Right lobe of liver (tissue), 6 donors: ENCODE measurements around the gene PACRG. TPM values are rescaled to one million over a fixed set of nuclear protein-coding genes. Genes with fewer than 3 reads are reported as not detected.

Experiments used
- ATAC-seq, 4 donors: fragments of 200-7000 bp; cut with Tn5 transposase; one replicate each; pipeline ENCODE4 v1.9.1; 2020; ENCODE audit warnings: mild to moderate bottlenecking in 4 of 4, moderate library complexity in 4 of 4
- DNase-seq, 3 donors: peaks; one replicate each; pipeline ENCODE4 v3.0.0-alpha.2; 2020
- H3K27ac ChIP-seq, 3 donors: fragments of 200-600 bp; one replicate each; pipeline ENCODE4 v1.8.0; 2022
- H3K27me3 ChIP-seq, 2 donors: fragments of 200-600 bp; one replicate each; pipeline ENCODE4 v1.8.0; 2022
- H3K36me3 ChIP-seq, 4 donors: fragments of 200-600 bp; sonication (generic) in 1 of 4; one replicate each; pipeline versions ENCODE4 v1.5.1 to v1.8.0; 2017 to 2022; ENCODE audit warnings: control low read depth in 1 of 4
- H3K4me1 ChIP-seq, 4 donors: fragments of 200-600 bp; sonication (generic) in 1 of 4; one replicate each; pipeline versions ENCODE4 v1.5.1 to v1.8.0; 2017 to 2022; ENCODE audit warnings: control low read depth in 1 of 4
- H3K4me3 ChIP-seq, 3 donors: fragments of 200-600 bp; one replicate each; pipeline ENCODE4 v1.8.0; 2022
- H3K9me3 ChIP-seq, 4 donors: fragments of 200-600 bp; sonication (generic) in 1 of 4; one replicate each; pipeline versions ENCODE4 v1.5.1 to v1.8.0; 2017 to 2022; ENCODE audit warnings: control low read depth in 1 of 4
- CTCF ChIP-seq, 4 donors: fragments of 200-600 bp in 3 of 4; fragments of 450-650 bp in 1 of 4; IDR thresholded peaks; one replicate each; pipeline versions ENCODE4 v1.5.1 to v1.8.0; 2016 to 2022; ENCODE audit warnings: antibody characterized with exemption in 4 of 4, mild to moderate bottlenecking in 2 of 4
- POLR2A ChIP-seq: fragments of 450-650 bp; IDR thresholded peaks from one replicate; pipeline ENCODE4 v1.6.1; 2017; ENCODE audit warnings: antibody characterized with exemption, mild to moderate bottlenecking
- WGBS: methylation state at CpG from one replicate; pipeline ENCODE4 v1.1.6; 2018; ENCODE audit warnings: low coverage, low lambda C conversion rate; ENCODE audit not compliant: insufficient coverage; ENCODE audit errors: missing lambda C conversion rate; 5-methylcytosine and 5-hydroxymethylcytosine counted together
- intact Hi-C, 2 donors: fragments of 100-400 bp; cut with DNase I; formaldehyde crosslinking; loops; one replicate each; pipeline versions ENCODE4 v1.11.2 to v1.14.1; 2022
- total RNA-seq, 6 experiments: library from RNA; depleted of rRNA in 2 of 6; stranded (reverse); fragments of >200 nt in 2 of 6; fragmentation: NEBNext Ultra II Directional in 3 of 6; extraction: Animal tissue kit (Norgen Biotek cat#: 25700) in 3 of 6; gene quantifications; one replicate each; pipeline versions ENCODE4 v1.1.0 to v1.2.4, GENCODE V29; 2016 to 2023
- donor health status: DM: no; HTN: yes; CAD: no.
- donor health status: DM: no; HTN: no; CAD: no.
- donor health status: DM: no; HTN: no; CAD: no.
- donor health status: DM: no; HTN: yes; CAD: no.
- donor health status: DM: no; HTN: yes; CAD: no.

Gene PACRG
- total RNA-seq, 6 experiments from 2014 or later: 0.25 to 5.3 (median 2.7) TPM

DNA sequence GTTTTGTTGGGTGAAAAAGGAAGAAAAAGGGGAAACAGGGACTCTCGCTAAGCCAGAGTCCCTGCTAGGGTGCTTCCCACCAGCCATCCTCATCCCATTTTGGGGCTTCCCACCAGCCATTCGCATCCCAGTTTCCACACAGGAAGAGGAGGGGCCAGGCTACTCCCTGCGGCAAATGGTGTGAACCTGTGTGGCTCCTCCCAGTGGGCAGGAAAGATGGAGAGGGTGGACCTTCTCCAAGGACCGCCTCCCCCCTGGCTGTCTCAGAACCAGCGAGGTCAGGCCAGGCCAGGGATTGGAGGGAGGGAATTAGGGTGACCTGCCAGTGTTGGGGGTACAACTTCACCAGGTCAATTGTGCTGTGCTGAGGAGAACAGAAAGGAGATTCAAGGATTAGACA lies 326.9 kb downstream of the PACRG start:
- Histone ChIP-seq H3K4me3 (no peak overlapping the region), H3K27ac (no peak overlapping the region), H3K36me3 (no peaks in the 10 kb centered on the region), H3K4me1 (no peaks in the 10 kb centered on the region), H3K9me3 (no peaks in the 10 kb centered on the region), H3K27me3 (no peaks in the 10 kb centered on the region)
- ATAC-seq (no peak), DNase-seq (no peak)
- WGBS: 100% methylated on average over 2 of the region's 5 CpGs
- TF ChIP-seq CTCF (IDR thresholded peaks at IDR 0.05) (no peak), POLR2A (no peak)
- intact Hi-C loops: no loop called here

DNA sequence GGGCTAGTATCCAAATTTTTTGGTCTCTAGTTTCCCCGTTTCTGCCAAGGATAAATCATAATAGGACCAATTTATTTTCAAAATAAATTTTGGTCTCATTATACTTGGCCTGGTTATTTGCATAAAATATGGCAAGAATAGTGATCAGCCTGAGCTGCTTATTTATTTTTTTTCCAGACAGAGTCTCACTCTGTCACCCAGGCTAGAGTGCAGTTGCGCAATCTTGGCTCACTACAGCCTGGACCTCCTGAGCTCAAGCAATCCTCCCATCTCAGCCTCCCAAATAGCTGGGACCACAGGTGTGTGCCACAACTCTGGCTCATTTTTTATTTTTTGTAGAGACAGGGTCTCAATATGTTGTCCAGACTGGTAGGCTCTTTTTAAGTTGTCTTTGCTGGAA lies 329.5 kb downstream of the PACRG start:
- ATAC-seq (no peak), DNase-seq (no peak)
- no peak overlapping the region for H3K27ac ChIP-seq
- intact Hi-C loops: no loop called here
- no peaks in the 10 kb centered on the region for H3K9me3 ChIP-seq
- no peak overlapping the region for H3K4me3 ChIP-seq
- WGBS: 69% methylated on average over 2 of the region's 2 CpGs
- H3K4me1 ChIP-seq: no peaks in the 10 kb centered on the region
- no peaks in the 10 kb centered on the region for H3K27me3 ChIP-seq
- TF ChIP-seq POLR2A (no peak), CTCF (IDR thresholded peaks at IDR 0.05) (no peak)
- H3K36me3 ChIP-seq: no peaks in the 10 kb centered on the region

- Histone ChIP-seq H3K4me1 (no peaks in the 10 kb centered on the region), H3K36me3 (no peaks in the 10 kb centered on the region), H3K27ac (no peak overlapping the region), H3K9me3 (no peaks in the 10 kb centered on the region), H3K4me3 (no peak overlapping the region), H3K27me3 (no peaks in the 10 kb centered on the region)
- intact Hi-C loops: no loop called here
- ATAC-seq (no peak), DNase-seq (no peak)
- no CpG with 5 or more reads among the region's 2 CpGs for whole genome bisulfite sequencing
- no peak for TF ChIP-seq CTCF (IDR thresholded peaks at IDR 0.05)
These were observed 335.0 kb downstream of the PACRG start for GRCh38 chr6:163062790-163063189.

DNA sequence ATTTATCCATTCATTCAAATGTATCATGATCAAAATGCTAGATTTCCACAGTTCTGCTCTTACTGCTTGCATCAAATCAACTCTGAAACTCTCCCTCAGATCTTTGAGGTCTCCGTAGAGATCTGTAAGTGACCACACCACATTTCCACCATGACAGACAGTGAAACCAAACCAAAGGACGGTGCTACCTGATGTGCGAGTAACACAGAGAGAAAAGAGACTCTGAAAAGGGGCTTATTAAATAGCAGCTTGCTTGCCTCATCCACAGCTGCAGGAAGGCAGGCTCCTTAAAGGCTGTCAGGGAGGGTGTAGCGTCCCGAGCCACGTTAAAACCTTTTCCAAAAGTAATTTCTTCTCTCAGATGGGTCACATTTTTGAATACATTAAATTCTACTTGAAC lies 335.8 kb downstream of the PACRG start:
- no peak for DNase-seq
- TF ChIP-seq CTCF (IDR thresholded peaks at IDR 0.05) (no peak), POLR2A (no peak)

GRCh38 chr6:163064397-163064796 lies 336.6 kb downstream of the PACRG start:
- DNase-seq (no peak), ATAC-seq (no peak)
- no peak overlapping the region for H3K27ac ChIP-seq
- no peaks in the 10 kb centered on the region for H3K27me3 ChIP-seq
- TF ChIP-seq POLR2A (no peak), CTCF (IDR thresholded peaks at IDR 0.05) (no peak)
- WGBS: 71% methylated on average over 5 of the region's 5 CpGs
- H3K9me3 ChIP-seq: no peaks in the 10 kb centered on the region
- intact Hi-C loops: no loop called here
- H3K4me3 ChIP-seq: no peak overlapping the region
- H3K4me1 ChIP-seq: no peaks in the 10 kb centered on the region
- no peaks in the 10 kb centered on the region for H3K36me3 ChIP-seq

More for the DNA sequence above, 335.8 kb downstream of the PACRG start:
- no peak for ATAC-seq
- H3K36me3 ChIP-seq: no peaks in the 10 kb centered on the region
- H3K4me3 ChIP-seq: no peak overlapping the region
- H3K9me3 ChIP-seq: no peaks in the 10 kb centered on the region
- WGBS: 85% methylated on average over 6 of the region's 6 CpGs
- H3K27me3 ChIP-seq: no peaks in the 10 kb centered on the region
- intact Hi-C loops: no loop called here
- no peaks in the 10 kb centered on the region for H3K4me1 ChIP-seq
- H3K27ac ChIP-seq: no peak overlapping the region
